H1 (cell line): Measurements from ENCODE around the gene ELOA. TPM values are rescaled to one million over a fixed set of nuclear protein-coding genes. Genes with fewer than 3 reads are reported as not detected.

Experiments used
- CTCF ChIA-PET: fragments of 300-600 bp; sonication (Branson Sonifier 250); formaldehyde crosslinking; loops from one replicate; lab custom pipeline; 2021; ENCODE audit not compliant: partially characterized antibody; lab: Charles Lee
- POLR2A ChIA-PET: fragments of 300-600 bp; sonication (Branson Sonifier 250); formaldehyde crosslinking; loops from one replicate; lab custom pipeline; 2021; ENCODE audit warnings: inconsistent platforms; ENCODE audit not compliant: partially characterized antibody; lab: Charles Lee
- DNase-seq, 2 experiments: peaks; one replicate each; pipeline versions ENCODE4 v3.0.0 to v3.0.0-alpha.2; 2010 to 2022; ENCODE audit warnings: low spot score in 2 of 2, low read depth in 1 of 2, mixed read lengths in 1 of 2
- FAIRE-seq: peaks from 2 replicates; lab custom pipeline; 2011; peaks lifted over from hg19 to GRCh38; lab: Jason Lieb, UNC
- H2AFZ ChIP-seq: 2 replicates; pipeline ENCODE4 v1.8.1; 2012; ENCODE audit warnings: low read length, inconsistent platforms
- H2AK5ac ChIP-seq: 2 replicates; pipeline ENCODE4 v1.6.1; 2013; ENCODE audit warnings: low read depth, low read length
- H2BK120ac ChIP-seq: replicated peaks from 2 replicates; pipeline ENCODE3; 2013; ENCODE audit warnings: low read depth, low read length, inconsistent platforms
- H2BK12ac ChIP-seq: 2 replicates; pipeline ENCODE4 v1.6.1; 2013; ENCODE audit warnings: low read depth, low read length
- H2BK15ac ChIP-seq: 2 replicates; pipeline ENCODE4 v1.6.1; 2013; ENCODE audit warnings: low read length
- H2BK20ac ChIP-seq: 2 replicates; pipeline ENCODE4 v1.6.1; 2013; ENCODE audit warnings: low read length
- H2BK5ac ChIP-seq: 2 replicates; pipeline ENCODE4 v1.6.1; 2013; ENCODE audit warnings: low read depth, low read length
- H3K14ac ChIP-seq: 2 replicates; pipeline ENCODE4 v1.6.1; 2013; ENCODE audit warnings: inconsistent platforms; ENCODE audit not compliant: insufficient read length
- H3K18ac ChIP-seq: 2 replicates; pipeline ENCODE4 v1.6.1; 2013; ENCODE audit warnings: low read length; ENCODE audit errors: extremely low read depth
- H3K23ac ChIP-seq: 2 replicates; pipeline ENCODE4 v1.6.1; 2013; ENCODE audit warnings: inconsistent platforms; ENCODE audit not compliant: insufficient read length
- H3K23me2 ChIP-seq: 2 replicates; pipeline ENCODE4 v1.6.1; 2013; ENCODE audit warnings: low read depth, low read length
- H3K27ac ChIP-seq: 2 replicates; pipeline ENCODE4 v1.6.1; 2011; ENCODE audit warnings: low read depth, low read length, inconsistent platforms
- H3K27me3 ChIP-seq, 4 experiments: replicated peaks in 1 of 4; 1 replicate in 1 of 4; 2 replicates in 3 of 4; pipeline versions ENCODE4 v1.6.1 to v1.8.1; 2011 to 2013; ENCODE audit warnings: low read length in 3 of 4, mild to moderate bottlenecking in 3 of 4, inconsistent platforms in 2 of 4, mixed read lengths in 2 of 4, moderate library complexity in 1 of 4; ENCODE audit not compliant: control insufficient read depth in 3 of 4, insufficient read depth in 3 of 4; ENCODE audit errors: extremely low read depth in 1 of 4
- H3K36me3 ChIP-seq, 4 experiments: 2 replicates each; pipeline versions ENCODE4 v1.6.1 to v1.8.1; 2011 to 2013; ENCODE audit warnings: mild to moderate bottlenecking in 4 of 4, low read length in 3 of 4, moderate library complexity in 2 of 4, control low read depth in 1 of 4, inconsistent platforms in 1 of 4; ENCODE audit not compliant: insufficient read depth in 4 of 4, control insufficient read depth in 2 of 4
- H3K4ac ChIP-seq: replicated peaks from 2 replicates; pipeline ENCODE3; 2013; ENCODE audit warnings: low read length, low read depth, mixed read lengths, inconsistent platforms; ENCODE audit not compliant: insufficient read length
- H3K4me1 ChIP-seq, 4 experiments: replicated peaks in 1 of 4; 1 replicate in 1 of 4; 2 replicates in 3 of 4; pipeline versions ENCODE4 v1.6.1 to v1.8.1; 2011 to 2013; ENCODE audit warnings: low read length in 3 of 4, inconsistent platforms in 2 of 4, mixed read lengths in 1 of 4; ENCODE audit not compliant: insufficient read depth in 4 of 4, control insufficient read depth in 3 of 4
- H3K4me2 ChIP-seq, 2 experiments: 2 replicates each; pipeline versions ENCODE4 v1.6.1 to v1.8.1; 2011 to 2013; ENCODE audit warnings: low read depth in 2 of 2, low read length in 2 of 2, control low read depth in 1 of 2, inconsistent platforms in 1 of 2, mild to moderate bottlenecking in 1 of 2; ENCODE audit not compliant: insufficient read depth in 1 of 2
- H3K4me3 ChIP-seq, 4 experiments: fragments of 200-600, 300-600 bp in 1 of 4; sonication (generic), shearing (Covaris generic), sonication (Bioruptor Twin) in 1 of 4; 2 replicates each; pipeline versions ENCODE4 v1.5.1 to v1.8.1; 2011 to 2016; ENCODE audit warnings: low read length in 4 of 4, low read depth in 3 of 4, control low read depth in 2 of 4, inconsistent platforms in 2 of 4, mild to moderate bottlenecking in 2 of 4, mixed read lengths in 1 of 4, moderate library complexity in 1 of 4; ENCODE audit not compliant: insufficient read depth in 2 of 4; ENCODE audit errors: extremely low read depth in 1 of 4
- H3K56ac ChIP-seq: replicated peaks from 2 replicates; pipeline ENCODE3; 2013; ENCODE audit warnings: low read depth, mild to moderate bottlenecking, mixed read lengths, low read length, inconsistent platforms; ENCODE audit not compliant: insufficient read length
- H3K79me1 ChIP-seq: 2 replicates; pipeline ENCODE4 v1.6.1; 2013; ENCODE audit warnings: low read depth, low read length, control low read depth
- H3K79me2 ChIP-seq, 2 experiments: 2 replicates each; pipeline versions ENCODE4 v1.6.1 to v1.8.1; 2012 to 2013; ENCODE audit warnings: low read length in 2 of 2, mild to moderate bottlenecking in 2 of 2, inconsistent platforms in 1 of 2; ENCODE audit not compliant: insufficient read depth in 2 of 2, control insufficient read depth in 1 of 2
- H3K9ac ChIP-seq, 4 experiments: replicated peaks in 1 of 4; 1 replicate in 1 of 4; 2 replicates in 3 of 4; pipeline versions ENCODE4 v1.6.1 to v1.8.1; 2011 to 2013; ENCODE audit warnings: low read depth in 3 of 4, low read length in 3 of 4, control low read depth in 2 of 4, mild to moderate bottlenecking in 2 of 4, moderate library complexity in 2 of 4, inconsistent platforms in 1 of 4; ENCODE audit errors: extremely low read depth in 1 of 4
- H3K9me3 ChIP-seq, 2 experiments: 2 replicates each; pipeline versions ENCODE4 v1.6.1 to v1.8.1; 2012 to 2013; ENCODE audit warnings: mild to moderate bottlenecking in 2 of 2, moderate library complexity in 2 of 2, control low read depth in 1 of 2, inconsistent platforms in 1 of 2, low read depth in 1 of 2, low read length in 1 of 2, mixed read lengths in 1 of 2; ENCODE audit not compliant: insufficient read depth in 2 of 2
- H4K20me1 ChIP-seq, 2 experiments: replicated peaks in 1 of 2; 2 replicates each; pipeline versions ENCODE3 to v1.8.1; 2011 to 2013; ENCODE audit warnings: inconsistent platforms in 2 of 2, low read length in 2 of 2, mild to moderate bottlenecking in 1 of 2; ENCODE audit not compliant: insufficient read depth in 2 of 2, control insufficient read depth in 1 of 2
- H4K5ac ChIP-seq: 2 replicates; pipeline ENCODE4 v1.6.1; 2013; ENCODE audit warnings: low read length, low read depth, mixed read lengths, inconsistent platforms; ENCODE audit not compliant: insufficient read length
- H4K8ac ChIP-seq: 2 replicates; pipeline ENCODE4 v1.8.0; 2013; ENCODE audit warnings: mild to moderate bottlenecking, moderate library complexity, low read length, inconsistent platforms; ENCODE audit not compliant: insufficient read depth; ENCODE audit errors: extremely low read depth
- H4K91ac ChIP-seq: replicated peaks from 2 replicates; pipeline ENCODE3; 2013; ENCODE audit warnings: low read length, mixed read lengths, inconsistent platforms; ENCODE audit not compliant: insufficient read length
- BCL11A ChIP-seq, 2 experiments: IDR thresholded peaks; one replicate each; pipeline ENCODE4 v1.6.1; 2011; ENCODE audit warnings: low read depth in 2 of 2, low read length in 2 of 2, mild to moderate bottlenecking in 2 of 2
- CTBP2 ChIP-seq: IDR thresholded peaks from 2 replicates; pipeline ENCODE4 v1.7.0; 2011; ENCODE audit warnings: borderline replicate concordance, mild to moderate bottlenecking, moderate library complexity, mixed read lengths, low read length; ENCODE audit not compliant: insufficient read depth, insufficient read length
- JUN ChIP-seq: IDR thresholded peaks from 2 replicates; pipeline ENCODE4 v1.6.1; 2011; ENCODE audit warnings: low read depth, mild to moderate bottlenecking, improper control_type of control experiment, low read length
- PHF8 ChIP-seq: fragments of 200-600 bp; sonication (generic); conservative IDR thresholded peaks from 2 replicates; pipeline ENCODE4 v1.7.1; 2012; ENCODE audit warnings: low read depth, mild to moderate bottlenecking, inconsistent platforms, low read length, moderate library complexity
- RAD21 ChIP-seq, 2 experiments: IDR thresholded peaks in 1 of 2; conservative IDR thresholded peaks in 1 of 2; 2 replicates each; pipeline ENCODE4 v1.6.1; 2011; ENCODE audit warnings: low read depth in 2 of 2, low read length in 2 of 2, improper control_type of control experiment in 1 of 2, inconsistent platforms in 1 of 2, mild to moderate bottlenecking in 1 of 2, moderate library complexity in 1 of 2
- SIRT6 ChIP-seq: IDR thresholded peaks from one replicate; pipeline ENCODE4 v1.7.1; 2012; ENCODE audit warnings: low read length, inconsistent platforms
- SIX5 ChIP-seq: IDR thresholded peaks from 2 replicates; pipeline ENCODE4 v1.6.1; 2011; ENCODE audit warnings: mild to moderate bottlenecking, low read depth, low read length
- TEAD4 ChIP-seq: IDR thresholded peaks from 2 replicates; pipeline ENCODE4 v1.6.1; 2012; ENCODE audit warnings: low read depth, low read length, inconsistent platforms, mixed read lengths
- ZNF274 ChIP-seq: IDR thresholded peaks from 2 replicates; pipeline ENCODE4 v1.7.0; 2012; ENCODE audit warnings: low read length, borderline replicate concordance; ENCODE audit errors: extremely low read depth
- WGBS, 2 experiments: shearing (Covaris generic) in 1 of 2; methylation state at CpG; one replicate each; pipeline versions ENCODE4 v1.1.6 to v1.1.7; 2013 to 2015; ENCODE audit warnings: low lambda C conversion rate in 2 of 2, mixed read lengths in 2 of 2, inconsistent platforms in 1 of 2, low coverage in 1 of 2, missing lambda C conversion rate in 1 of 2; ENCODE audit not compliant: insufficient replicate concordance in 2 of 2, insufficient coverage in 1 of 2, insufficient read length in 1 of 2; ENCODE audit errors: extremely low coverage in 1 of 2, missing lambda C conversion rate in 1 of 2; 5-methylcytosine and 5-hydroxymethylcytosine counted together
- polyA plus RNA-seq, 7 experiments: library from polyadenylated mRNA; depleted of rRNA in 3 of 7; stranded (reverse) in 5 of 7; unstranded in 2 of 7; fragments of >200 nt in 5 of 7; fragments of 200-250 nt in 2 of 7; gene quantifications; 1 replicate in 5 of 7; 2 replicates in 1 of 7; 4 replicates in 1 of 7; pipeline versions ENCODE4 v1.2.1 to v1.2.3, GENCODE V29; 2011 to 2013; ENCODE audit warnings: missing spikeins in 2 of 7, mixed read lengths in 2 of 7
- total RNA-seq: library from RNA; stranded (reverse); fragmentation: NEBNext Ultra II Directional; extraction: Animal tissue kit (Norgen Biotek cat#: 25700); gene quantifications from 2 replicates; pipeline ENCODE4 v1.2.1, GENCODE V29; 2021
- TF ChIP-seq, protein P1 (sequence below): IDR thresholded peaks from 2 replicates; pipeline ENCODE4 v1.6.1; 2012; ENCODE audit warnings: inconsistent platforms

The ELOA gene
- total and polyA plus RNA-seq, 2 of the 8 experiments (the other 6 are each of a cell fraction or from before 2014, with no cell fraction given) = 15.7 to 61.1 TPM

DNA sequence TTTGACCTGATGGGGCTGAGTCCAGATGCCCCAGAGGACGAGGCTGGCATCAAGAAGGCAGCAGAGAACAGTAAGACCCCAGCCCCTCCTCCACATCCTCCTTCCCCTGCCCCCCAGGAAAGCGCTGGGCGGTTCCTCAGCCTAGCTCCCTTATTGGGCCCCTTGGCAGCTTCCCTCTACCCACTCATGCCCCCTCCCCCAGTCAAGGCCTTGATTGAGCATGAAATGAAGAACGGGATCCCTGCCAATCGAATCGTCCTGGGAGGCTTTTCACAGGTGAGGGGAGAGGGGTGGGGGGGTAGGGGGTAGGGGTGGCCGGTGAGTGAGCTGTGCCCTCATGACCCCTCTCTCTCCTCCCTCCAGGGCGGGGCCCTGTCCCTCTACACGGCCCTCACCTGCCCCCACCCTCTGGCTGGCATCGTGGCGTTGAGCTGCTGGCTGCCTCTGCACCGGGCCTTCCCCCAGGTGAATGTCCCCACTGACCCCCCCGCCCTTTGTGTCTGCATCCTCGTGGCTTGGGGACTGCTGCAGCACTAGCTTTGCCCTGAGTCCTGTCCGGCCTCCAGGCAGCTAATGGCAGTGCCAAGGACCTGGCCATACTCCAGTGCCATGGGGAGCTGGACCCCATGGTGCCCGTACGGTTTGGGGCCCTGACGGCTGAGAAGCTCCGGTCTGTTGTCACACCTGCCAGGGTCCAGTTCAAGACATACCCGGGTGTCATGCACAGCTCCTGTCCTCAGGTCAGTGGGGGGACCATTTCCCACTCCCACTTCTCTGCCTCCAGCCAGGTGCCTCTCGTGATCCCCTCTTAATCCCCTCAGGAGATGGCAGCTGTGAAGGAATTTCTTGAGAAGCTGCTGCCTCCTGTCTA, 50.8 kb downstream of the ELOA start:
- Histone ChIP-seq H2BK5ac (no peak overlapping the region), H4K20me1 (peaks cover 7 to 12% of the 10 kb centered on the region in 2 experiments), H3K9ac (no peak overlapping the region), H3K4me2 (no peak overlapping the region), H2BK20ac (no peak overlapping the region), H4K8ac (no peak overlapping the region), H2BK12ac (no peak overlapping the region), H3K18ac (no peak overlapping the region), H3K4me3 (no peak overlapping the region), H3K27me3 (no peaks in the 10 kb centered on the region)
- CTCF ChIA-PET = interaction anchor here (0.8 to 4.6 kb wide), 5 partner anchors 11 to 123 kb away, joined by 3 to 26 read pairs (median 5); no protein-coding TSS in a partner anchor
- TF ChIP-seq RAD21 (IDR thresholded peaks at IDR 0.05 in 1 of 2, conservative IDR thresholded peaks at IDR 0.05 in 1 of 2; ENCODE audit: low read depth in 2 of 2, low read length in 2 of 2) (no peak), CTBP2 (no peak), PHF8 (no peak), SIX5 (no peak), TEAD4 (no peak), JUN (no peak), ZNF274 (no peak), BCL11A (IDR thresholded peaks at IDR 0.05; ENCODE audit: low read depth in 2 of 2, low read length in 2 of 2) (no peak), SIRT6 (no peak)
- TF ChIP-seq, protein P1, sequence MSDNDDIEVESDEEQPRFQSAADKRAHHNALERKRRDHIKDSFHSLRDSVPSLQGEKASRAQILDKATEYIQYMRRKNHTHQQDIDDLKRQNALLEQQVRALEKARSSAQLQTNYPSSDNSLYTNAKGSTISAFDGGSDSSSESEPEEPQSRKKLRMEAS = no peak
- TF ChIP-seq, all 59 proteins: peak for 0
- no peak overlapping the region for H3K27ac ChIP-seq
- no peak overlapping the region for H4K91ac ChIP-seq
- H3K4ac ChIP-seq = no peak overlapping the region
- no peak overlapping the region for H3K23ac ChIP-seq
- no peak overlapping the region for H2AK5ac ChIP-seq
- H3K36me3 ChIP-seq = peaks cover 6 to 31% (median 22%) of the 10 kb centered on the region in 4 experiments; a peak in 6 of 8 replicates
- DNase-seq (no peak), FAIRE-seq (no peak)
- H2BK120ac ChIP-seq = no peak overlapping the region
- H3K23me2 ChIP-seq = peaks cover 10% of the 10 kb centered on the region
- WGBS, 2 experiments = 83% methylated on average over 13 of the region's 21 CpGs; no CpG with 5 or more reads in 1 of the 2 experiments
- H4K5ac ChIP-seq = no peak overlapping the region
- no peak overlapping the region for H2BK15ac ChIP-seq
- peaks cover 0 to 14% (median 9%) of the 10 kb centered on the region in 4 experiments; a peak in 6 of 7 replicates for H3K4me1 ChIP-seq
- no peak overlapping the region for H3K14ac ChIP-seq
- peaks cover 10% of the 10 kb centered on the region; the same call in 1 of the 2 replicates for H3K79me1 ChIP-seq
- H3K79me2 ChIP-seq = peaks cover 4 to 21% of the 10 kb centered on the region in 2 experiments; a peak in 3 of 4 replicates
- H3K9me3 ChIP-seq = no peaks in the 10 kb centered on the region
- no peak overlapping the region for H3K56ac ChIP-seq
- no peak overlapping the region for H2AFZ ChIP-seq
- POLR2A ChIA-PET = interaction anchor here (0.7 to 16.2 kb wide), 6 partner anchors 8 to 235 kb away, joined by 3 to 192 read pairs (median 4); partner anchors contain the start of genes ELOA, ID3 and PITHD1
